ENCODE results near the gene TNFAIP2. TPM values are rescaled to one million over a fixed set of nuclear protein-coding genes. Genes with fewer than 3 reads are reported as not detected.

TNFAIP2 gene
- total and polyA plus RNA-seq, 2 donors (not counting 3 experiments of a cell fraction or from before 2014, with no cell fraction given) = 31.6 to 42.7 TPM

GRCh38 chr14:103078860-103079587 lies 44.2 kb upstream of the TNFAIP2 start:
- Histone ChIP-seq H3K9ac (replicated peaks; ENCODE audit: extremely low read depth, insufficient read depth, low read length) (no peak overlapping the region), H3K4me2 (ENCODE audit: insufficient read depth, low read length) (no peak overlapping the region), H3K9me1 (replicated peaks; ENCODE audit: control insufficient read depth, extremely low read depth, insufficient read depth, low read length) (no peaks in the 10 kb centered on the region), H3K9me3 (replicated peaks; ENCODE audit: control insufficient read depth, insufficient read depth, low read length) (no peaks in the 10 kb centered on the region), H3K4me1 (ENCODE audit: control insufficient read depth, extremely low read depth, insufficient read depth, low read length) (peaks cover 8% of the 10 kb centered on the region), H3K36me3 (ENCODE audit: control insufficient read depth in 2 of 2, extremely low read depth in 1 of 2, insufficient read depth in 2 of 2, low read length in 2 of 2) (no peaks in the 10 kb centered on the region), H3K27ac (ENCODE audit: insufficient read depth, low read depth, low read length) (no peak overlapping the region), H3K27me3 (ENCODE audit: control insufficient read depth in 2 of 2, insufficient read depth in 2 of 2, low read length in 2 of 2) (peaks cover under 1 to 2% of the 10 kb centered on the region in 2 experiments), H2AFZ (ENCODE audit: low read depth, low read length) (no peak overlapping the region), H4K20me1 (replicated peaks; ENCODE audit: control insufficient read depth, extremely low read depth, insufficient read depth, low read length) (no peaks in the 10 kb centered on the region), H3K4me3 (replicated peaks in 1 of 3; ENCODE audit: insufficient read depth in 1 of 3, low read depth in 1 of 3, low read length in 3 of 3) (no peak overlapping the region), H3K79me2 (ENCODE audit: control insufficient read depth, insufficient read depth, low read length) (no peaks in the 10 kb centered on the region)
- no TSS peak for BruUV-seq (replicated peaks)
- DNase-seq (ENCODE audit: low read depth, low spot score) = no peak
- intact Hi-C loops (cut with micrococcal nuclease) (loop anchor here (1.0 kb wide), 2 partner anchors 106 to 214 kb away; no protein-coding TSS in a partner anchor), dilution Hi-C loops (cut with MboI; ENCODE audit: extremely low pct_ligation_motif_present, low sequenced_read_pairs) (no loop called here)
- TF ChIP-seq POLR2A (IDR thresholded peaks at IDR 0.05; ENCODE audit: low read depth, low read length) = no peak
- no peak for TF ChIP-seq GATA2 (IDR thresholded peaks at IDR 0.05; ENCODE audit: insufficient read depth, insufficient read length, low read depth, low read length)
- no peak for TF ChIP-seq POLR2AphosphoS5 (IDR thresholded peaks at IDR 0.05; ENCODE audit: insufficient read depth, low read depth, low read length)
- TF ChIP-seq JUN (IDR thresholded peaks at IDR 0.05; ENCODE audit: borderline replicate concordance, insufficient read depth, insufficient read length, low read depth) = no peak
- no peak for TF ChIP-seq MYC (IDR thresholded peaks at IDR 0.05; ENCODE audit: low read depth, low read length)
- no peak for TF ChIP-seq CTCF (IDR thresholded peaks at IDR 0.05; ENCODE audit: extremely low read depth in 1 of 2, insufficient read depth in 1 of 2, low read depth in 1 of 2, low read length in 2 of 2)
- no peak for TF ChIP-seq MAX (IDR thresholded peaks at IDR 0.05; ENCODE audit: insufficient read depth, insufficient read length)
- TF ChIP-seq FOS (IDR thresholded peaks at IDR 0.05; ENCODE audit: borderline replicate concordance, insufficient read depth, low read length) = no peak
- TF ChIP-seq EZH2 (IDR thresholded peaks at IDR 0.05; ENCODE audit: borderline replicate concordance, low read depth, low read length, severe bottlenecking) = no peak
- no peak for FAIRE-seq
- ChIA-PET CTCF (interaction anchor here (0.6 to 3.1 kb wide), 16 partner anchors 8 to 886 kb away, joined by 3 to 12 read pairs (median 4); no protein-coding TSS in a partner anchor), POLR2A (interaction anchor here (0.7 kb wide), 1 partner anchor 212 kb away, joined by 10 read pairs; no protein-coding TSS in a partner anchor)
